PC-9 (cell line): ENCODE data around the gene EIF4G1. TPM values are rescaled to one million over a fixed set of nuclear protein-coding genes. Genes with fewer than 3 reads are reported as not detected.
A peak's percentile ranks its signal among the peaks of the same experiment; 100 is the strongest.

Experiments used
- BruUV-seq: library from RNA; stranded (reverse); fragments of 400-500 nt; replicated peaks from 2 replicates; lab custom pipeline; 2021; lab: Mats Ljungman, UMichigan
- CTCF ChIA-PET: fragments of 300-600 bp; sonication (Branson Sonifier 250); formaldehyde crosslinking; loops from one replicate; lab custom pipeline; 2022; ENCODE audit warnings: antibody characterized with exemption; lab: Charles Lee
- POLR2A ChIA-PET: fragments of 300-600 bp; sonication (Branson Sonifier 250); formaldehyde crosslinking; loops from one replicate; lab custom pipeline; 2022; ENCODE audit warnings: antibody characterized with exemption; ENCODE audit not compliant: unreplicated experiment; lab: Charles Lee
- DNase-seq, 2 experiments: peaks; one replicate each; pipeline versions ENCODE4 v3.0.0 to v3.0.0-alpha.2; 2015 to 2022; ENCODE audit warnings: mixed read lengths in 1 of 2
- H2AFZ ChIP-seq: fragments of 200-600 bp; sonication (generic); 2 replicates; pipeline ENCODE4 v1.8.1; 2017; ENCODE audit warnings: antibody characterized with exemption
- H3F3A ChIP-seq: fragments of 200-600 bp; sonication (generic); 2 replicates; pipeline ENCODE4 v1.8.1; 2017; ENCODE audit warnings: antibody characterized with exemption, mild to moderate bottlenecking, low read depth; ENCODE audit not compliant: insufficient read depth
- H3K27ac ChIP-seq: fragments of 200-600 bp; sonication (generic); 2 replicates; pipeline ENCODE4 v1.6.1; 2016; ENCODE audit warnings: mixed run types
- H3K27me3 ChIP-seq: fragments of 200-600 bp; sonication (generic); 2 replicates; pipeline ENCODE4 v1.6.1; 2016; ENCODE audit warnings: low read depth, mixed run types; ENCODE audit not compliant: insufficient read depth
- H3K36me3 ChIP-seq: fragments of 200-600 bp; sonication (generic); 2 replicates; pipeline ENCODE4 v1.6.1; 2016; ENCODE audit warnings: low read depth, mixed run types
- H3K4me1 ChIP-seq: fragments of 200-600 bp; sonication (generic); replicated peaks from 2 replicates; pipeline ENCODE4 v1.6.1; 2016; ENCODE audit warnings: mixed run types; ENCODE audit not compliant: insufficient read depth
- H3K4me2 ChIP-seq: fragments of 200-600 bp; sonication (generic); 2 replicates; pipeline ENCODE4 v1.6.1; 2017; ENCODE audit warnings: mixed run types
- H3K4me3 ChIP-seq: fragments of 200-600 bp; sonication (generic); 2 replicates; pipeline ENCODE4 v1.6.1; 2016; ENCODE audit warnings: mixed run types
- H3K79me2 ChIP-seq: fragments of 200-600 bp; sonication (generic); 2 replicates; pipeline ENCODE4 v1.6.1; 2017; ENCODE audit warnings: low read depth, mixed run types
- H3K9me2 ChIP-seq: fragments of 200-600 bp; sonication (generic); 2 replicates; pipeline ENCODE4 v1.8.1; 2017; ENCODE audit warnings: mild to moderate bottlenecking; ENCODE audit not compliant: insufficient read depth
- H3K9me3 ChIP-seq: fragments of 200-600 bp; sonication (generic); 2 replicates; pipeline ENCODE4 v1.8.1; 2016; ENCODE audit warnings: low read depth; ENCODE audit not compliant: insufficient read depth
- H4K20me1 ChIP-seq: fragments of 200-600 bp; sonication (generic); 2 replicates; pipeline ENCODE4 v1.8.1; 2017; ENCODE audit not compliant: insufficient read depth
- EZH2 ChIP-seq: fragments of 200-600 bp; sonication (generic); IDR thresholded peaks from 2 replicates; pipeline ENCODE4 v1.8.0; 2017; ENCODE audit warnings: antibody characterized with exemption, low read depth
- intact Hi-C: fragments of 100-400 bp; cut with micrococcal nuclease; formaldehyde crosslinking; loops from one replicate; pipeline ENCODE4 v1.10.0; 2022; ENCODE audit not compliant: unreplicated experiment
- total RNA-seq: library from RNA; stranded (reverse); gene quantifications from 2 replicates; pipeline ENCODE4 v1.2.3, GENCODE V29; 2021
- TF ChIP-seq, protein P1 (sequence below): fragments of 200-600 bp; sonication (generic); conservative IDR thresholded peaks from 2 replicates; pipeline ENCODE4 v1.6.1; 2017; ENCODE audit warnings: mixed run types, antibody characterized with exemption, mild to moderate bottlenecking, moderate library complexity

Gene EIF4G1
- total RNA-seq, 1 experiment from 2014 or later, result 657 TPM

DNA sequence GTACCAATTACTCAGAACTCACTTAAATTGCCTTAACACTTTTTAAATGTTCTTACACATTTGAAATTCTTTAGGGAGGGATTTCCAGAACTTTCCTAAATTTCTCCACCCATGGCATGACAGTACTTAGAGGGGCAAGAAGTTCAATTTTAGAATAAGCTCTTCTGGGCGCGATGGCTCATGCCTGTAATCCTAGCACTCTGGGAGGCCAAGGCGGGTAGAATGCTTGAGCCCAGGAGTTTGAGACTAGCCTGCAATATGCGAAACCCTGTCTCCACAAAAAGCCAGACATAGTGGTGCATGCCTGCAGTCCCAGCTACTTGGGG lies 33.6 kb downstream of the EIF4G1 start:
- no peak overlapping the region for H3K4me3 ChIP-seq
- no peak overlapping the region for H2AFZ ChIP-seq
- H3K79me2 ChIP-seq, result no peaks in the 10 kb centered on the region
- intact Hi-C loops, result loop anchor here (5.0 kb wide), 1 partner anchor 36 kb away; the partner anchor contains the start of gene EIF4G1
- H3K9me2 ChIP-seq, result no peaks in the 10 kb centered on the region
- peaks cover 3% of the 10 kb centered on the region; the same call in 1 of the 2 replicates for H3K4me1 ChIP-seq
- no peak overlapping the region for H3K4me2 ChIP-seq
- H3K36me3 ChIP-seq, result no peaks in the 10 kb centered on the region
- no TSS peak for BruUV-seq
- no peaks in the 10 kb centered on the region for H4K20me1 ChIP-seq
- no peaks in the 10 kb centered on the region for H3K9me3 ChIP-seq
- H3K27me3 ChIP-seq, result no peaks in the 10 kb centered on the region
- TF ChIP-seq, protein P1, sequence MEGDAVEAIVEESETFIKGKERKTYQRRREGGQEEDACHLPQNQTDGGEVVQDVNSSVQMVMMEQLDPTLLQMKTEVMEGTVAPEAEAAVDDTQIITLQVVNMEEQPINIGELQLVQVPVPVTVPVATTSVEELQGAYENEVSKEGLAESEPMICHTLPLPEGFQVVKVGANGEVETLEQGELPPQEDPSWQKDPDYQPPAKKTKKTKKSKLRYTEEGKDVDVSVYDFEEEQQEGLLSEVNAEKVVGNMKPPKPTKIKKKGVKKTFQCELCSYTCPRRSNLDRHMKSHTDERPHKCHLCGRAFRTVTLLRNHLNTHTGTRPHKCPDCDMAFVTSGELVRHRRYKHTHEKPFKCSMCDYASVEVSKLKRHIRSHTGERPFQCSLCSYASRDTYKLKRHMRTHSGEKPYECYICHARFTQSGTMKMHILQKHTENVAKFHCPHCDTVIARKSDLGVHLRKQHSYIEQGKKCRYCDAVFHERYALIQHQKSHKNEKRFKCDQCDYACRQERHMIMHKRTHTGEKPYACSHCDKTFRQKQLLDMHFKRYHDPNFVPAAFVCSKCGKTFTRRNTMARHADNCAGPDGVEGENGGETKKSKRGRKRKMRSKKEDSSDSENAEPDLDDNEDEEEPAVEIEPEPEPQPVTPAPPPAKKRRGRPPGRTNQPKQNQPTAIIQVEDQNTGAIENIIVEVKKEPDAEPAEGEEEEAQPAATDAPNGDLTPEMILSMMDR, result no peak
- TF ChIP-seq EZH2, result no peak
- ChIA-PET CTCF (interaction anchor here (0.6 to 0.7 kb wide), 3 partner anchors 24 to 41 kb away, joined by 3 to 13 read pairs (median 8); no protein-coding TSS in a partner anchor), POLR2A (no interaction called here)
- H3F3A ChIP-seq, result 0 out of 2 replicates have a peak, but pooled peaks cover 5% of the 10 kb centered on the region
- H3K27ac ChIP-seq, result no peak overlapping the region
- no peak for DNase-seq

DNA sequence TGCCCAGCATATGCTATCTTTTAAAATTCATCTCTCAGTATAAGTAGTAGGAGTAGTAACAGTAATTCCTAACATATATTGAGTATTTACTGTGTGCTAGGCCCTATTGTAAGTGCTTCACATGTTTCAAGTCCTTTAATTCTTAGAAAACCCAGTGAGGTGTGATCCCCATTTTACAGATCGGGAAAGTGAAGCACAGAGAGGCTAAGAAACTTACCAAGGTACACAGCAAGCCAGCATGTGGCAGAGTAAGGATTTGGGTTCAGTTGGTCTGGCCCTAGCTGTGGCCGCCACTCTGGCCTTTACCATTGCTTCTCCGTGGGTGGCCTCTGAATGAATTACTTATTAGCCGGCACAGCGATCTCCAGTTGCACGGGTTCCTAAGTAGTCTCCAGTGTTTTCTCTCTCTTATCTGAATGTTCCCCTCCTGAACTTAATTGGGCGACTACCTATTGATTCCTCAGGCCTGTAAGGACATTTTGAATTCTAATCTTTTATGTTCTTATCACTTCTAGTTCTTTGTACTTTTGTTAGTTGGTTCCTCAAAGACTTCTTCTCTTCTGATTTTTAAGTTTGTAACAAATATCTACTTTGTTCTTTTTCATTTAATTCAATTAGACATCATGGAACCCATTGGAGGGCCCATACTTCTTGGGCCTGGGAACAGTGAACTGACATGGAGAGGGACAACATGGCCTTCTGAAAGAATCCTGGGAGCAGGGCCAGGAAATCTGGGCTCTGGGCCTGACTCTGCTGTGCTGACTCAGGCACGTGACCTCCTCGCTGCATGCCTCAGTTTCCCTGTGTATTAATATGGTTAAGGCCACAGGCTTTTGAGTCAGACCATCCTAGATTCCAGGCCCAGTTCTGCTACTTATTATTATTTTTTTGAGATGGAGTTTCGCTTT lies 35.4 kb downstream of the EIF4G1 start:
- no TSS peak for BruUV-seq
- Histone ChIP-seq H3F3A (0 out of 2 replicates have a peak, but pooled peaks cover 5% of the 10 kb centered on the region), H3K9me2 (no peaks in the 10 kb centered on the region), H3K4me2 (no peak overlapping the region), H3K79me2 (no peaks in the 10 kb centered on the region), H3K27me3 (no peaks in the 10 kb centered on the region), H4K20me1 (no peaks in the 10 kb centered on the region), H3K36me3 (no peaks in the 10 kb centered on the region), H3K9me3 (no peaks in the 10 kb centered on the region), H3K27ac (no peak overlapping the region), H3K4me3 (no peak overlapping the region), H3K4me1 (peaks cover 3% of the 10 kb centered on the region; the same call in 1 of the 2 replicates), H2AFZ (no peak overlapping the region)
- intact Hi-C loops, result loop anchor here (5.0 kb wide), 1 partner anchor 38 kb away; the partner anchor contains the start of gene EIF4G1
- ChIA-PET CTCF (no interaction called here), POLR2A (no interaction called here)
- TF ChIP-seq, protein P1, result no peak
- no peak for DNase-seq

DNA sequence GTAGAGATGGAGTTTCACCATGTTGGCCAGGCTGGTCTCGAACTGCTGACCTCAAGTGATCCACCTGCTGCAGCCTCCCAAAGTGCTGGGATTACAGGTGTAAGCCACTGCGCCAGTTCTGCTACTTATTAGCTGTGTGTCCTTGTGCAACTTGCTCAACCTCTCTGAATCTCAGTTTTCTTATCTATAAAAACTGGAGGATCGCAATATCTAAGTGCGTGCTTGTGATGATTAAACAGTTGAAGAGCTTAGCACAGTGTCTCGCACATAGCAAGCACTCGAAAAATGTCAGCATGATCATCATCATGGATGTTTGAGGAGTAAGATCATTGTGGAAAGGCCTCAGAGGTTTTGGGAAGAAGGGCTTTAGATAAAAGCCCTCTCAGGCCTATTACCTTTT lies 36.2 kb downstream of the EIF4G1 start:
- intact Hi-C loops, result no loop called here
- Histone ChIP-seq H3K79me2 (no peaks in the 10 kb centered on the region), H3K9me2 (no peaks in the 10 kb centered on the region), H4K20me1 (no peaks in the 10 kb centered on the region), H3K9me3 (no peaks in the 10 kb centered on the region), H3K36me3 (no peaks in the 10 kb centered on the region), H3K4me2 (no peak overlapping the region), H3F3A (0 out of 2 replicates have a peak, but pooled peaks cover 5% of the 10 kb centered on the region), H3K4me3 (no peak overlapping the region), H2AFZ (no peak overlapping the region), H3K4me1 (peaks cover 3% of the 10 kb centered on the region; the same call in 1 of the 2 replicates), H3K27ac (no peak overlapping the region), H3K27me3 (no peaks in the 10 kb centered on the region)
- peak in 1 of 2 experiments; percentile 25 for DNase-seq
- TF ChIP-seq EZH2, result no peak
- TF ChIP-seq, protein P1, result no peak
- no TSS peak for BruUV-seq
- ChIA-PET POLR2A (no interaction called here), CTCF (interaction anchor here (1.2 kb wide), 1 partner anchor 11 kb away, joined by 3 read pairs; the partner anchor contains the start of genes CLCN2 and POLR2H)
